ENCODE data around the gene TMC4. TPM values are rescaled to one million over a fixed set of nuclear protein-coding genes. Genes with fewer than 3 reads are reported as not detected.
"Not testable (repeated sequence)": the region's sequence is repeated elsewhere in the genome, so short reads cannot be mapped to it uniquely, and the experiment has no call there.

Gene TMC4
- total RNA-seq, 1 donor from 2014 or later: 23.2 TPM

- Histone ChIP-seq H3K27me3 (ENCODE audit: control insufficient read depth, insufficient read depth, low read length) (no peaks in the 10 kb centered on the region), H3K4me3 (ENCODE audit: low read depth, low read length) (peak within 1 kb of the TSS; percentile 82), H3K36me3 (ENCODE audit: control insufficient read depth, insufficient read depth, low read length) (peaks cover 10% of the 10 kb centered on the region)
- FAIRE-seq (no peak), DNase-seq (ENCODE audit: low read depth) (peak; percentile 47)
- TF ChIP-seq, protein P1, sequence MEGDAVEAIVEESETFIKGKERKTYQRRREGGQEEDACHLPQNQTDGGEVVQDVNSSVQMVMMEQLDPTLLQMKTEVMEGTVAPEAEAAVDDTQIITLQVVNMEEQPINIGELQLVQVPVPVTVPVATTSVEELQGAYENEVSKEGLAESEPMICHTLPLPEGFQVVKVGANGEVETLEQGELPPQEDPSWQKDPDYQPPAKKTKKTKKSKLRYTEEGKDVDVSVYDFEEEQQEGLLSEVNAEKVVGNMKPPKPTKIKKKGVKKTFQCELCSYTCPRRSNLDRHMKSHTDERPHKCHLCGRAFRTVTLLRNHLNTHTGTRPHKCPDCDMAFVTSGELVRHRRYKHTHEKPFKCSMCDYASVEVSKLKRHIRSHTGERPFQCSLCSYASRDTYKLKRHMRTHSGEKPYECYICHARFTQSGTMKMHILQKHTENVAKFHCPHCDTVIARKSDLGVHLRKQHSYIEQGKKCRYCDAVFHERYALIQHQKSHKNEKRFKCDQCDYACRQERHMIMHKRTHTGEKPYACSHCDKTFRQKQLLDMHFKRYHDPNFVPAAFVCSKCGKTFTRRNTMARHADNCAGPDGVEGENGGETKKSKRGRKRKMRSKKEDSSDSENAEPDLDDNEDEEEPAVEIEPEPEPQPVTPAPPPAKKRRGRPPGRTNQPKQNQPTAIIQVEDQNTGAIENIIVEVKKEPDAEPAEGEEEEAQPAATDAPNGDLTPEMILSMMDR (IDR thresholded peaks at IDR 0.05; ENCODE audit: insufficient read depth, low read length, severe bottlenecking): peak; percentile 25
Measured at GRCh38 chr19:54189145-54189734, 16.3 kb upstream of the TMC4 start, which contains the start of gene MBOAT7. Gene MBOAT7 (minus strand): TSS chr19:54189580. CDS start chr19:54188508, 1,072 bp downstream.

GRCh38 chr19:54188215-54188871 lies 15.4 kb upstream of the TMC4 start:
- DNase-seq (ENCODE audit: low read depth) (no peak), FAIRE-seq (no peak)
- Histone ChIP-seq H3K4me3 (ENCODE audit: low read depth, low read length) (peak overlapping the region; percentile 82), H3K36me3 (ENCODE audit: control insufficient read depth, insufficient read depth, low read length) (peaks cover 11% of the 10 kb centered on the region), H3K27me3 (ENCODE audit: control insufficient read depth, insufficient read depth, low read length) (no peaks in the 10 kb centered on the region)
- TF ChIP-seq, protein P1 (IDR thresholded peaks at IDR 0.05; ENCODE audit: insufficient read depth, low read length, severe bottlenecking): no peak

- no peak for FAIRE-seq
- H3K36me3 ChIP-seq (ENCODE audit: control insufficient read depth, insufficient read depth, low read length): peaks cover 14% of the 10 kb centered on the region
- H3K27me3 ChIP-seq (ENCODE audit: control insufficient read depth, insufficient read depth, low read length): no peaks in the 10 kb centered on the region
- TF ChIP-seq, protein P1 (IDR thresholded peaks at IDR 0.05; ENCODE audit: insufficient read depth, low read length, severe bottlenecking): no peak
- H3K4me3 ChIP-seq (ENCODE audit: low read depth, low read length): no peak overlapping the region
- no peak for DNase-seq (ENCODE audit: low read depth)
Measured at GRCh38 chr19:54186934-54187381, 14.0 kb upstream of the TMC4 start.

DNA sequence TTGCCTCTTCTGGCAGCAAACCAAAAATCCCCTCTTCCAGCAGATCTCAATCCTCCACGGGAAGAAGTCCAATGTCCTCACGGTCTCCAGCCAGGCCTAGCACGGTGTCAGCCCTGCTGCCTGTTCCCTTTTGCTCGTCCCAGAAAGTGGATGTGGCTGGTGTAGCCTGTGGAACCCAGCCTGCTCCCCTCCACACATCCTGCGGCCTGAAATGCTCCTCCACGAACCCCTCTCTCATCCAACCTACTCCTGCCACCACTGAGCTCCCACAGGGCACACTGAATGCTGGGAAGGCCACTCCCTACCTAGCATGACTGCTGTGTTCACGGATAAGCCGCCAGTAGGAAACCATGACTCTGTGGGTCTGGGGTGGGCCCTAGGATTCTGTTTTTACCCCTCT lies 13.4 kb upstream of the TMC4 start:
- H3K27me3 ChIP-seq (ENCODE audit: control insufficient read depth, insufficient read depth, low read length): no peaks in the 10 kb centered on the region
- TF ChIP-seq, protein P1 (IDR thresholded peaks at IDR 0.05; ENCODE audit: insufficient read depth, low read length, severe bottlenecking): no peak
- FAIRE-seq (no peak), DNase-seq (ENCODE audit: low read depth) (no peak)
- no peak overlapping the region for H3K4me3 ChIP-seq (ENCODE audit: low read depth, low read length)
- peaks cover 14% of the 10 kb centered on the region for H3K36me3 ChIP-seq (ENCODE audit: control insufficient read depth, insufficient read depth, low read length)

DNA sequence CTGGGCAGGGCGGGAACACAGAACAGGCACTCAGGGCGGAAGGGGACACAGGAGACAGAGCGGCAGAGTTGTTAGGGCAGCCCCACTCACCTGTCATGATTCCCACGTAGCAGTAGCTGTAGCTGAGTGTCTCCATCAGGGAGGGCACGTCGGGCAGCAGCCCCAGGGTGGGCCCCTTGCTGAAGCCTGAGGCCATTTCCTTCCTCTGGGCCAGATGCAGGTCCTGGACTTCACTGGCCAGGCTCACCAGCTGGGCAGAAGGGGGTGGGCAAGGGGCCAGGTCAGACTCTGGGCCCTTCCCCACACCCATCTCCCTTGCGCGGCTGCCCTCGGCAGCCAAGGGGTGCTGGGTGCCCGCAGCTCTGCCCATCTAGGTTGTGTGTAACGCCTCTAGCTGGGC lies 10.5 kb upstream of the TMC4 start:
- DNase-seq (ENCODE audit: low read depth) (no peak), FAIRE-seq (no peak)
- H3K4me3 ChIP-seq (ENCODE audit: low read depth, low read length): no peak overlapping the region
- H3K27me3 ChIP-seq (ENCODE audit: control insufficient read depth, insufficient read depth, low read length): no peaks in the 10 kb centered on the region
- H3K36me3 ChIP-seq (ENCODE audit: control insufficient read depth, insufficient read depth, low read length): peaks cover 25% of the 10 kb centered on the region
- TF ChIP-seq, protein P1 (IDR thresholded peaks at IDR 0.05; ENCODE audit: insufficient read depth, low read length, severe bottlenecking): no peak

GRCh38 chr19:54181894-54182293 lies 8.9 kb upstream of the TMC4 start:
- FAIRE-seq: not testable (repeated sequence)
- H3K36me3 ChIP-seq (ENCODE audit: control insufficient read depth, insufficient read depth, low read length): peaks cover 20% of the 10 kb centered on the region

More at GRCh38 chr19:54181894-54182293, 8.9 kb upstream of the TMC4 start:
- H3K27me3 ChIP-seq (ENCODE audit: control insufficient read depth, insufficient read depth, low read length); DNase-seq (ENCODE audit: low read depth); H3K4me3 ChIP-seq (ENCODE audit: low read depth, low read length): not testable (repeated sequence)

All from bronchial epithelial cell (primary cell).